Heart left ventricle (tissue), 13 donors: ENCODE results near the gene OR10A7.
A peak's percentile ranks its signal among the peaks of the same experiment; 100 is the strongest.

Experiments used
- POLR2A ChIP-seq, 2 donors: fragments of 450-650 bp; IDR thresholded peaks; one replicate each; pipeline ENCODE4 v1.6.1; 2017; ENCODE audit warnings: antibody characterized with exemption in 2 of 2, mild to moderate bottlenecking in 2 of 2, moderate library complexity in 2 of 2
- TF ChIP-seq, protein P1 (sequence below), 12 donors: fragments of 200-600 bp; sonication (generic) in 4 of 12; IDR thresholded peaks; one replicate each; pipeline versions ENCODE4 v1.5.0 to v1.8.0; 2018 to 2022; ENCODE audit warnings: antibody characterized with exemption in 12 of 12, mild to moderate bottlenecking in 5 of 12
- donor health status: ischemic (EF 13 %, LVEDD 7.1; RV severe dilation, severe dysfunction).
- donor health status: DM: no; HTN: yes; CAD: no.
- donor health status: DM: no; HTN: no; CAD: no.
- donor health status: ischemic (EF 25% LVEDD 6.9; RV normal size, moderate dysfunction).
- donor health status: ischemic (EF 25% LVEDD 5.7; RV mildly dilated, moderate dysfunction).
- donor health status: ischemic (EF 35%, LVEDD 5.7; RV mildly dilated, moderate dysfunction).
- donor health status: nonischemic (EF 11% LVEDD 7.7; RV severe dilation, severe dysfunction).
- donor health status: DM: yes; HTN: yes; CAD: no.
- donor health status: PGD.
- donor health status: ischemic (EF 29% LVEDD 5.4; RV normal size, mild dysfunction).
- donor health status: nonischemic (EF 23%, LVEDD 6.1; RV moderate dilation, normal function).

DNA sequence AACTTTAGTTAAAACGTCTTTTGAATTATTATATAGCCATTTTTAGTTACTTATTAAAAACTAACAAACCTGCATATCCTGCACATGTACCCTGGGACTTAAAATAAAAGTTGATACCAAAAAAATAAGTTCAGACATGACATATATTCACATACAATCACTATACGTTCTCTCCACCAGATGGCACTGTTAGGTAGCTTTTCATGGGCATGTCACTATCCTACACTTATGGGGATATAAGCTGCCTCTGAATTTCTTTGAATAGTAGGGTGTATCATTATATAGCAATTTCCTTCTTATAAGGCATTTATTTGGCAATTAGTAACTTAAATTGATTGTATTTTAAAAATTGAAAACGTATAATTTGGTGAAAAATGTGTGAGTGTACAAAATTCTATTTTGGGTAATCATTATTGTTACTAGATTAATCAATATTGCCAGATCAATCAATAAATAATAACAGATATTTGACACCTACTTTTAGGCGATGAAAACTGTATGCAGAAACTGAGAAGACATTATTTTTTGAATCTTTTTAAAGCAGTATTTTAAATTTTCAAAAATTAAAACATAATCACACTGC is 31.8 kb upstream of the OR10A7 start:
- TF ChIP-seq POLR2A (IDR thresholded peaks at IDR 0.05), result no peak
- TF ChIP-seq, protein P1, sequence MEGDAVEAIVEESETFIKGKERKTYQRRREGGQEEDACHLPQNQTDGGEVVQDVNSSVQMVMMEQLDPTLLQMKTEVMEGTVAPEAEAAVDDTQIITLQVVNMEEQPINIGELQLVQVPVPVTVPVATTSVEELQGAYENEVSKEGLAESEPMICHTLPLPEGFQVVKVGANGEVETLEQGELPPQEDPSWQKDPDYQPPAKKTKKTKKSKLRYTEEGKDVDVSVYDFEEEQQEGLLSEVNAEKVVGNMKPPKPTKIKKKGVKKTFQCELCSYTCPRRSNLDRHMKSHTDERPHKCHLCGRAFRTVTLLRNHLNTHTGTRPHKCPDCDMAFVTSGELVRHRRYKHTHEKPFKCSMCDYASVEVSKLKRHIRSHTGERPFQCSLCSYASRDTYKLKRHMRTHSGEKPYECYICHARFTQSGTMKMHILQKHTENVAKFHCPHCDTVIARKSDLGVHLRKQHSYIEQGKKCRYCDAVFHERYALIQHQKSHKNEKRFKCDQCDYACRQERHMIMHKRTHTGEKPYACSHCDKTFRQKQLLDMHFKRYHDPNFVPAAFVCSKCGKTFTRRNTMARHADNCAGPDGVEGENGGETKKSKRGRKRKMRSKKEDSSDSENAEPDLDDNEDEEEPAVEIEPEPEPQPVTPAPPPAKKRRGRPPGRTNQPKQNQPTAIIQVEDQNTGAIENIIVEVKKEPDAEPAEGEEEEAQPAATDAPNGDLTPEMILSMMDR (IDR thresholded peaks at IDR 0.05), result peak; percentile 56 to 81 (median 66)
